Stimulated activated CD8-positive, alpha-beta memory T cell treated with anti-CD3 and anti-CD28 coated beads, Interleukin-12 subunit alpha, Interleukin-12 subunit beta, amount 100 ng/mL, for 1 hour (primary cell): ENCODE measurements around the gene RDH16.
"Not testable (repeated sequence)": the region's sequence is repeated elsewhere in the genome, so short reads cannot be mapped to it uniquely, and the experiment has no call there.

ENCODE experiments used
- DNase-seq: peaks from one replicate; pipeline ENCODE4 v3.0.0-alpha.2; 2020; ENCODE audit warnings: low read depth

RDH16 gene

GRCh38 chr12:56953314-56953713 lies 4.1 kb downstream of the RDH16 start:
- no peak for DNase-seq

GRCh38 chr12:56951582-56952339 lies 5.6 kb downstream of the RDH16 start:
- DNase-seq = no peak

- no peak for DNase-seq
Measured at GRCh38 chr12:56948881-56949280, 8.5 kb downstream of the RDH16 start.

- no peak for DNase-seq
Measured at GRCh38 chr12:56948457-56948777, 9.0 kb downstream of the RDH16 start.

DNA sequence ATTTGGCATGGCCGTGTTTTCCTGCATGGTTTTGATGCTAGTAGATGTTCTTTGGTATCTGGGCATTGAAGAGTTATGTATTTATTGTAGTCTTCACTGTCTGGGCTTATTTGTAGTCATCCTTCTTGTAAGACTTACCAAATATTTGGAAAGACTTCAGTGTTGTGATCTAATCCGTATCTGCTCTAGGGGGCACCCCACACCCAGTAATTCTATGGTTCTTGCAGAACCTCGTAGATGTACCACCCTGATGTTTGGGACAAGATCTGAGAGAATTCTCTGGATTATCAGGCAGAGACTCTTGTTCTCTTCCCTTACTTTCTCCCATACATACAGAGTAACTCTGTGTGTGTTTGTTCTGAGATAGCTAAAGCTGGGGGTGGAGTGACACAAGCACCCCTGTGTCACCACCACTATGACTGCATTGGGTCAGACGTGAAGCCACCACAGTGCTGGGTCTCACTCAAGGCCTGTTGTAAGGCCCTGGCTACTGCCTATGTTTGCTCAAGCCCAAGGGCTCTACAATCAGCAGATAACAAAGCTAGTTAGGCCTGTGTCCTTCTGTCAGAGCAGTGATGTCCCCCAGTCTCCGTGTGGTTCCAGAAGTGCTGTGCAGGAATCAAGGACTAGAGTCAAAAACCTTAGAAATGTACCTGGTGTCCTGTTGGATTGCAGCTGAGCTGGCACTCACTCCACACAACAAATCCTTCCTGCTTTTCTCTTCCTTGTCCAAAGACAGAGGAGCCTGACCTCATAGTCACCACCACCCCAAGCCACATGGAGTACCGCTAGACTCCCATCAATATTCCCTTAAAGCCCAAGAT lies 9.6 kb downstream of the RDH16 start:
- DNase-seq = no peak

GRCh38 chr12:56943878-56944277 lies 13.5 kb downstream of the RDH16 start:
- no peak for DNase-seq

- not testable (repeated sequence) for DNase-seq
Measured at GRCh38 chr12:56943374-56943773, 14.0 kb downstream of the RDH16 start.

DNA sequence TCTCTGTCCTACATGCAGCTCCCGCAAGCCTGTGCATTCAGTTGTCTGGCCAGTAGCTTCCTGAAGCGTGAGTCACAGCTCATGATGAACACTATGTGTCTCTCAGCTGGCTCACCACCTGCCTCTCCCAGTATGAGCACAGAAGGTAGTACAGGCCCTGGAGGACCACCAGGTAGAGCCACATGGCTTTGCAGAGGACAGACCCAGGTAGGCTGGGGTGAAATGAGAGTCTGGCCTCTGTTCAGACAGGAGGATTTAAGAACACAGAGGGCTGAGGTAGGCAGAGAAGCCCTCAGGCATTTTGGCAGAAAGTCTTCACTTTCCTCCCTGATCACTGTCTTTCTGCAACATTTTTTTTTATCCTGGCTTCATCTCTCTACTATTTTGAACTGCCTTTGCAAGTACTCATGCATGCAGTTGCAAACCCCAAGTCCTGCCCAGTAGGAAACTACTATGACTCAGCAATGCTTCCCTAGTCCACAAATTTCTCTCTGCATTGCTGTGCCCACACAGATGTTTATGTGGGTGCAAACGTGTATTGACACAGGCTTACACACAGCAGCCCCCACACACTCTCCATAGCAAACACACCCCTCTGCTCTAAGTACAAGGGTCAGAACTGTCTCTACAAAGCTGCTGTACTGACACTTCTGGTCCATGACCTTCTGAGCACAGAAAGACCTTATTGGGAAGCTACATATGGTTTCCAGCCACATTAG lies 15.9 kb downstream of the RDH16 start:
- DNase-seq = no peak

- not testable (repeated sequence) for DNase-seq
Measured at GRCh38 chr12:56940942-56941298, 16.5 kb downstream of the RDH16 start.

DNA sequence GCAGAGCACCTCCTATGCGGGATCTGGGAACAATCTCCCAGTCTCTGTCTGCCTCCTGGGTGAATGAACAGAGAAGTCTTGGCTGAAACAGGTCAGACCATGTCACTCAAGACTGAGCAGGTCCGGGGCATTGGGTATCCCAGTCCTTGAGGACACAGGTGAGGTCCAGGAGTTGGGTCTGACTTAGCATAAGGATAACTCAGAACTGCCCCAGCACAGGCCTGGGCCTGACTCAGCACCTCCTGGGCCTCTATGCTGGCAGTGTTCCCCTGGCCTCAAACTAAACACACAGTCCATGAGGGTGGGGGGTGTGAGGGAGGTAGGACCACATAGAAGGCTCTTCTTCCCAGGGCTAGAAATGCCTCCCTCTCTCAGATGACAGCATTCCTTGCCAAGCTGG lies 21.7 kb downstream of the RDH16 start:
- DNase-seq = no peak

- DNase-seq = no peak
Measured at GRCh38 chr12:56935157-56935556, 22.3 kb downstream of the RDH16 start.

DNA sequence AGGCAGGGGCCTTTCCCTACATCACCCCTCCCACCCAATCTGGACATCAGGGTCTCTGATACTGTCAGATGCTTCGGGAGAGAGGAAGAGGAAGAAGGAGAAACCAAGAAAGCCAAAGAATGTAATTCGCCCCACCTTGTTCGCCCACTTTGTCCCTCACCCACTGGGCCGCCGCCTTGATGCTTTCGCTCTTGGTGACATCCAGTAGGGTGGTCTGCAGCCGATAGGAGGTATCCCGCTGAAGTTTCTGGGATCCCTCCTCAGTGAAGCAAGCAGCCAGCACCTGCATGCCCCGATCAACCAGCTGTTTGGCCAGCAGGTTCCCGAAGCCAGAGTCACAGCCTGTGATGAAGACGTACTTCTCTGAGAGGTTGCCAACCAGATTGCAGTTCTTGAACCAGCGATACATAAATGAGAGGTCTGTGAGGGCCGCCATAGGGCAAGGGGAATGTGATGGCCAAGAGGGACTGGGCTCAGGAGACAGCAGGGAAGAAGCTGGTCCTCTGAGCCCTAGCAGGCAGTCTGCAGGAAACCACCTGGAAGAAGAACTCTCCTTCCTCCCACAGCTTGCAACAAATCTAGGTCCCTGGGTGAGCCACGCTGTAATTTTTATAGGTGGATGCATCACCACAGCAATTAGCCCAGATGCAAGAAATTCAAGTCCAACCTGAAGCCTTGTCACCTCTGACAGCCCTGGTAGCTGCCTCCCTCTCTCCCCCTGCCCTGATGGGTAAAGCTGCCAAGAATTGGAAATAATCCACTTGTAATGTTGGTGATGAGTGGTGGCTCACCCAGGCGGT lies 23.4 kb downstream of the RDH16 start, which contains the start of gene SDR9C7:
TSS of gene SDR9C7 (minus strand) at position 583 of the 800 bp plus-strand sequence. CDS start at position 436, 147 bp downstream.
- no peak for DNase-seq

- DNase-seq = no peak
Measured at GRCh38 chr12:56932867-56933266, 24.5 kb downstream of the RDH16 start.

GRCh38 chr12:56932146-56932545 lies 25.3 kb downstream of the RDH16 start:
- no peak for DNase-seq

DNA sequence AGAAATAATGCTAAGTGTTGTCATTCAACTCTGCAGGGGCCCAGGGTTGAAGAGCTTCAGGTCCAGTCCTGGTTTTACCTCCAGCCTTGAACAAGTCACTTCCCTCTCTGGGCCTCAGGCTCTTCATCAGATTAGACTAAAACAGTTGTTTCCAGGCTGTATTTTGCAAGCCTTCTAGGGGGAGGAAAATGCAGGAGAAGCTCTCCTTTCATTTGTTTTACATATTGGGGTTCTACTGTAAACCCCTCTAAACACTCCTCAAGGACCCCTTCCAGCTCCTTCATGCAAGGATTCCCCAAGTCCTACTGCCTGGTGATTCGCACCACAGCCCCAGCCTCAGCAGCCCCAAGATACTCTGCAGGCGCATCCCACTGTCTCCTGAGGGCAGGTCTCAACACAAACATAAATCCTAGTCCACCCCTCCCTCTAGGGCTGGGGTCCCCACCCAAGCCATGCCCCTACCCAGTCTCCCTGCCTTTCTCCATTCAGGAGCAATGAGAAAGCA lies 25.9 kb downstream of the RDH16 start:
- DNase-seq = no peak

DNA sequence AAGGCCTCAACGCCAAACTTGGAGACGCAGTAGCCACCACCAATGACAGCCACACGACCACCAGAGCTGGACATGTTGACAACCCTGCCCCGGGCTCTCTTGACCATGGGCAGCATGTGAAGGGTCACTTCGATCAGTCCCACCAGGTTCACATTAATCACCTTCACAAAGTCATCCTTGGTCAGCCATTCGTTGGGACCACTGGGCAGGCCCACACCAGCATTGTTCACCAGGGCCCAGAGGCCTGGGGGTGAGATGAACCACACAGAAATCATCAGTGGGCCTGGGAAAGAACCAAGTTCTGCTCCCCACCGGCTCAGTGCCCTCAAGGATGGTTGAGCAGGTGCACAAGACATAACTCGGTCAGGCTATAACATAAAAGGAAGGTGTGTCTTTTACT lies 27.2 kb downstream of the RDH16 start:
- DNase-seq = no peak

DNA sequence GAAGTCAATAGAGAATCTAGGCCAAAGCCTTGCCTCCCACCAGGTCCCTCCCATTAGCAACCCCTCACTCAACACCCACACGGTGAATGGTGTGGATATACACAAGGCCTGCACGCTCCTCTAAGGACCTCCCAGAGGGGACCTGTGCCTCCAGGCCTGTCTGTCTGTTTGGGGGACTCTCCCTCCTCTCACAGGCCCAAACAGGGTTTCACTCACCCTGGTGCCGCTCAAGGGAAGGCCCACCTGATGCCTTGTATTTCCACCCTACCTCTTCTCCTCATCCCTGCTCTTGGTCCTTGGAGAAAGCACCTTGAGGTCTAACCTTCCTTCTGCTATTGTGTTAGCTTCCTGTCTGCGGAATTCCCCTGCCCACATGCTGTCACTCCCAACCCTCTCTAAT lies 27.6 kb downstream of the RDH16 start:
- no peak for DNase-seq

DNA sequence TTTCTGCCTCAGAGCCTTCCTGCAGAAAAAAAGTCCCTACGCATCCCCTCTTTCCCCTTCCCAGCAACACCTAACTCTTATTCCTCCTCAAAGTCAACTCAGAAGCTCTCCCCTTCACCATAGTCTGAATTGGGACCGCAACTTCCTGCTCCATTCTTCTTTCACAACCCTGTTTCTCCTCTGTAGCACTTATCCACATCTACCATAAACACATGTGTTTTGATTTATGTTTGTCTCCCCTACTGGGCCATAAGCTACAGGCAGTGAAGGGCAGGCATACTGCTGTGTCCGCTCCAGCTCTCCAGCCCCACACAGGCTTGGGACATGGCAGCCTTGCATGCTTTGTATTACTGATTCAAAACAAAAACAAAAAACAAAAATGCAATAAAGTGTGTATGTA lies 29.1 kb downstream of the RDH16 start:
- DNase-seq = no peak

- DNase-seq = no peak
Measured at GRCh38 chr12:56927281-56927680, 30.1 kb downstream of the RDH16 start.

GRCh38 chr12:56922031-56922430 lies 35.4 kb downstream of the RDH16 start:
- no peak for DNase-seq

- DNase-seq = no peak
Measured at GRCh38 chr12:56921346-56921745, 36.1 kb downstream of the RDH16 start.

GRCh38 chr12:56918139-56918538 lies 39.3 kb downstream of the RDH16 start:
- not testable (repeated sequence) for DNase-seq
